Measurements from ENCODE around the gene DACH1.
"Not testable (repeated sequence)": the region's sequence is repeated elsewhere in the genome, so short reads cannot be mapped to it uniquely, and the experiment has no call there.

Gene DACH1

DNA sequence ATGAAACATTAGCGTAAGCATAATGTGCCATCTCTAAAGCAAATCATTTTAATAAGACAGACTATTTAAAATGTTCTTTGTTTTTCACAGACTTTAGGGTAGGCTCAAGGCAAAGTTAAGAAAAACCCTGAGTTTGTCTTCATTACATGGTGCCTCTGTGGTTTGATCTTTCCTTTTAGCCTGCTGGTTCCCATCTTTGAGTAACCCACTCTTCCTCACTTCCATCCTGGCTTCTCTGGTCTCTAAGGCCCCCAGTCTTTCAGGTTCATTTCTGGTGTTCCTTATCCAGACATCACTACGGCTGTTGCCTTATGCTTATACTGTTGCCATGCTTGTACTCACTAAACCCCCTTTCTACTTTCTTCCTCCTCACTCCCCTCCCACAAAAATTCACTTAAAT lies 38.4 kb downstream of the DACH1 start:
- no peak for DNase-seq (ENCODE audit: low read depth)

DNA sequence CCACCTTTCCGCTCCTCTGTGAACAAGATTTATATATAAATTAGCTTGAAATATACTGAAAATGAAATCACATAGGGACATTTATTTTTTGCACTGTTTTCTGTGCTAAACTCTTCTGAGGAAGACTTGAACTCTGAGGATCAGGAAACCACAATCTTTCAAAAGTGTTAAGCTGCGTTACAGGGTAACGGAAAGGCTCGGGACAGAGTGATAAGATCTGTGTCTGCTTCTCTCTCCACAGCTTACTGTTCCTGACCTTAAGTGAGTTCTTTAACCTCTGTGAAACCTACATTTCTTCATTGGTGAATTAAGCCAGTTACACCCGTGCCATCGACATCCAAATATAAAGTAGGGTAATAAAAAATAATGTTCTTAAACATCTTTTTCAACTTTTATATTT lies 38.9 kb downstream of the DACH1 start:
- DNase-seq (ENCODE audit: low read depth), result no peak

DNA sequence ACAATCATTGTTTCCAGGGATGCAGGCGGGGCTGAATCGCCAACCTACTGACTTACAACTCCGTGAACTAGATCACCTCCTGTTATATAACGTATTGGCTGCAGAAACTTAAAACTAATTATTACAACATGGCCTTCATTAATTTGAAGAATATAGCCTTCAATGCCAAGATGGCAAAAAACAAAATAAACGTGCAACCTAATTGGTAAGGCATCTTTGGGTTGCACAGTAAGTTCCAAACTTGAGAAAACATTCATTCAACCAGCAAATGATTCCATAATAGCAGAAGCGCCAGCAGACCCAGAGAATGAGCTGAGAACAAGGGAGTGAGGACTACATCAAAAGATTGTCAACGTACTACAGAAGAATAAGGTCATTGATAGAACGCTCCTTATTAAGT lies 39.8 kb downstream of the DACH1 start:
- DNase-seq (ENCODE audit: low read depth), result no peak

DNA sequence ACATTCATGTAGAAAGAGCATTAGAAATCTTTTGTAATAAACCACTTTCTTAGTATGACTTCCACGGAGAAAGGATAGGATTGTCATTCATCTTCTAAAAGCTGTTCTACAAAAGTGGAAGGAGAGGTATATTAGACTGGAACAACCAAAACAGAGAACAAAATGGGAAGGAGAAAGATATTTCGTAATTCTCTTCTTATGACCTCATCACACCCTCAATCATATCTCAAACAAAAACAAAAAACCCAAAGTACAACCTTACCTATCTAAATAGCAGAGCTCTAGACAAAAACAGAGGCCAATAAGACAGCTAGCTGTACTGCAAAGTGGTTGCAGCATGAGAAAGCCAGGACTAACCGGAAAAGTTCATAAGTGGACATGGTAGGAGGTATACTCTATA lies 46.3 kb downstream of the DACH1 start:
- DNase-seq (ENCODE audit: low read depth), result no peak

DNA sequence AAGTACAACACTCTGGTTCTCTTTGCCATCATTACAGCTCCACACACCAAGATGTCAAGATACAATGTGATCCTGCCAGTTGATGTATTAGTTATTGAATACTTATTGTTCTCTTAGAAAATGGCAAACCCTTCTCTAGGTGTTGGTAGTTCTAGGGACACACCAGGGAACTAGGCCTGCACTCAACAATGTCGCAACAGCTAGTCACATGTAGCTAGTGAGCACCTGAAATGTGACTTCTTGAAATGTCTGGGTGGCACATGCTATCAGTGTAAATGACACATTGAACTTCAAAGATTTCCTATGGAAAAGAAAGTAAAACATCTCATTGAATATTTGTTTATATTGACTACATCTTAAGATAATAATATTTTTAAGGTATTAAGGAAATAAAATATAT lies 49.7 kb downstream of the DACH1 start:
- no peak for DNase-seq (ENCODE audit: low read depth)

DNA sequence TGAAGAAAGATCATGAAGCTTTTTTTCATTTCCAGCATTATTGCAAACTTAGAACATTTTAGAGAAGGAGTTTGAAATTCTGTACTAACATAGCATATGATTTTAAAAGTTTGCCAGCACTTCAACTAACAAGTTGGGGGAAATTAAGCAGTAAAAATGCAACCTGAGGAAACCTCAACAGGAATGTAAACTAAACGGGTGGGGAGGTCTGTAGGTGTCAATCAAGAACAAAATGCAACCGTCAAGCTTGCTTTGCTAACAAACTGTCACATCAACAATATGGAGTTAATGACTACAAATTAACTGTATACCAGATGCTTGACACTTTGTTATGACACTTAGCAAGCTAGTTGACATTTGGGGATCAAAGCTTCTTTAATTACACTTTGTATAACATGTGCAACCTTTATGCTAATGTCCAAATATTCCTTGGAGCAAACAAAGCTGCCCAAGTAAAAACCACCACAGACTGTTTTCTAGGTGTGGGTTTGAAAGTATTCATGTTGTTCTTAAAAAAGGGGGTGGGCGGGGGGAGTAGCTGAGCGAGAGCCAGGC lies 52.1 kb downstream of the DACH1 start:
- no peak for DNase-seq (ENCODE audit: low read depth)

DNA sequence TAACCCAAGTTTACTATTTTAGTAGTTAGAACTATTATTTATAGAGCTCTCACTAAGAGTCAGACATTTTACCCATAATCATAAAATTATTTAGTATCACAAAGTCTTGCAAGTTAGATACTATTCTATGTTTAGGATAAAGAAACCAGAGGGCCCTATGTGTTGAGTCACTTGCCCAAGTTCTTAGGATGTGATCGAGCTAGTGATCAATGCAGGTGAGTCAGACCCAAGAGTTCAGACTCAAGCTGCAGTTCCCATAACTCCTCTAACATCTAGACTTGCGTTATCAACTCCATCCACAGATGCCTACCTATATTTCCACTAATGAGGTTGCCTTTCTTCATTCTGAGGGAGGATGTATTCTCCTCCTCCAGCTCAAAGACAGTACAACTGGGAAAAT lies 53.8 kb downstream of the DACH1 start:
- no peak for DNase-seq (ENCODE audit: low read depth)

DNA sequence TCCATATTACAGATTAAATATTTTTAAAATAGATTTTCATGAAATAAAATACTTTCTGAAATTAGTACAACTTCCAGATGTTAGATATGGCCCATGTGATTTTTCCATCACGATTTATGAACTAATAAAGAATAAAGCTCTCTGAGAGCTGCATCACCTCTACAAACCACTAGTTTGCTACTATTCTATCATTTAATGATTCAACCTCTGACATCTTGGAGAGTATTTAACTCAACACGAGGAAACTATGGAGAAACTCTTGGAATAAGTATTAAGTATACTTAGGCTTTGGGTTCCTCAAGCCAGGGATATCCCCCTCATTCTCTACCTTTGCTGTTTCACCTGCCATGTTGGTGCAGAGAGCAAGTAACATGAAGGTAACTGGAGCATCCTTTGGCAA lies 55.7 kb downstream of the DACH1 start:
- no peak for DNase-seq (ENCODE audit: low read depth)

DNA sequence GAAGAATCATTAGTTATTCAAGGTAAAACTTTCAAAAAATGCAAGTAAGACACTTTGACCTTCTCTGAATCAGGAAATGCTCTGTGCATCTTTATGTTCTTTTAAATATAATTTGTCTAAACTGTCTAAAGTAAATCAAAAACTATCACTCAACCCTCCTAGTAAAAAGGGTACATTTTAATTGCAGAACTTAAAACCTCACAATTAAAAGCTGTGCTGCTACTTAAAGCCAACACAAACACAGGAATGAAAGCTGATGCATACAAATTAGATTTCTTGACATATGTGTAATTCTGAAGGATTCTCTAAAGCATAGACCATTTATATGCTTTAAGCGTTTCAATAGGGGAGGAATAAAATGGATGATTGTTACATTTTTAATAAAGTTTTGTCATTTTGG lies 58.3 kb downstream of the DACH1 start:
- DNase-seq (ENCODE audit: low read depth), result no peak

DNA sequence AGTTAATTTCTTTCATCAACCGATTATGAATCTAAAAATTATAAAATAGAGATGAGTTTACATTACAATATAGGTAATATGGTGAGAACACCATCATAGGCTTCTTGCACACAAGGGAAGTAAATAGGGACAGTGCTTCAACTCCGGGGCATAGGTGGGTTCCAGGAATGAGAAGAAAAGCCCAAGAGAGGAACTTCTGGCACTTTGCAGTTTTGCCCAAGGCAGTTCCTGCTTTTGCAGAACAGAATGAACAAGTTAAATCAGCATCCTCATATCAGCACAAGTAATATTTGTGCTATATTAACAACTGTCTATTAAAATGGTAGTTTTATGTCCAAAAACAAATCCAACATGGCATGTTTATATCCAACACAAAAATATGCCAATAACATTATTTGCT lies 60.1 kb downstream of the DACH1 start:
- DNase-seq (ENCODE audit: low read depth), result no peak

DNA sequence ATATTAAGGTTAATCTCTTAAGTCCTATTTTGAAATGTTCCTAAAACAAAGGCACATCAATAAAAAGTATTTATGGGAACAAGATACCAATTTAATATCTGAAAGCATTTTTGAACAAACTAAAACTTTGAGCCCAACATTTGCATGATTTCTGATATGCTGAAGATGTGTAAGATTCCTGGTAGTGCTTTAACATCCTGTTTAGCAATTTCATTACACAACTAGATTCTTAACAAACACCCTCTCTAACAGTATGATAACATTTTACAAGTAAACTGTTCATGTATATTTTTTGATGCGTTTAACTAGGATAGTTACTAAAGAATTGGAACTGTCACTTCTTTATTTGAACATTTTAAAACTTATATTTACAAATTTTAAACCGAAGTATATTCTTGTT lies 63.9 kb downstream of the DACH1 start:
- DNase-seq (ENCODE audit: low read depth), result no peak

DNA sequence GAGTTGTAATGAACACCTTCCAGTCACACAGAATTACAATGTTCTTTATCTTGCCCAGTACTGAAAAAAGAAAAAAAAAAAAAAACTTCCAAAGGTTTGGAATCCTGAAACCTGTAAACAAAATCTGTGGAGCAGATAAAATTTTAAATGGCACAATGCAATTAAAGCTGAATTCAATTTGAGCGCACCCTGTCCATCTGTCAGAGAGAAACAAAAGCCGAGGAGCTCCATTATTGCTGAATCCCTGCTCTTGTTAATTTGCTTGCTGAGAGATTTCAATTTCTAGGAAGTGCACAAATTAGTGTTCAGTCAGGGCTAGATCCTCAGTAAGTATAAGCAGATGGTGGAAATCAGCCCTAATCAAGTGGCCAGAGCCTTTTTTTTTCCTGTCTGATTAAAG lies 65.2 kb downstream of the DACH1 start:
- DNase-seq (ENCODE audit: low read depth), result no peak

DNA sequence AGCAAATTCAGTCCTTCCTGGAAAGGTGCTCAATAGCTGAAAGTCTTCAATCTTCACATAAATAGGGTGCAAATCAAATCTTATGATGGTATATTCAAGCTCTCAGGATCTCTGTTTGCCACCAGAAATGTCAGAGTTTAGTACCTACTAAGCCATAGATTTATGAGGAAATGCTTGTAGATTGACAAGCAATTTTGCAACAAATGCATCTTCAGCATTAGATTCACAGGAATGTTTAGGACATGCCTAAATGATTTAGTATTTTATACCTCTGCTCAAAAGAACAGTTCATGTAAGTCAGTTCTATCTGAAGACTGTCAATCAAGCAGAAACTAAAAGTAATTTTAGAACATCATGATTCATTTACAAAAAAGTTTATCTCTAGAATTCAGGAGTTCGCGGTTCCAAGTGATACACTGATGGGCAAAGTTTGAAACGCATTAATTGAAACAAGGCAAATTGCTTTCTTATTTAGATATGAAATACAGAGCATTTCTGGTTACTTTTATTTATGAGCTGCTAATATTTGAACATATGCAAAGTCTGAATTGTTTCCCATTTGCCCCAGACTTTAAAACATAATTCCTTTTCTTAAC lies 65.7 kb downstream of the DACH1 start:
- no peak for DNase-seq (ENCODE audit: low read depth)

DNA sequence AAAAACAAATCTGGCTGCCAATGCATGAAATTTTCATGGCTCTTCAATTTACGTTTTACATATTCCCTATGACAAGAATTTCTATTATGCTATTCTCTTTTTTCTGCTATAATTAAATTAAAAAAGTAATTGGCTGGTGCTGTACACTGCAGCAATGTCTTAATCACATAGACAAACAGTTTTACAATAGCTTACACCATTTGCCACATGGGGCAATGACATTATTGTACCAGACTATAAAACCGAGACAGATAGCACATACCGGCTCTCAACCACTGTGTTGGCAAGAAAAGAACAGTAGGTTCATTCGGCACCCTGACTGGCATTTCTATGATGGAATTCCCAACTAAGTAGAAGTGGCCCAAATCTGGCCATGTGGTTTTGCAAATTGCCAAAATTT lies 67.7 kb downstream of the DACH1 start:
- no peak for DNase-seq (ENCODE audit: low read depth)

DNA sequence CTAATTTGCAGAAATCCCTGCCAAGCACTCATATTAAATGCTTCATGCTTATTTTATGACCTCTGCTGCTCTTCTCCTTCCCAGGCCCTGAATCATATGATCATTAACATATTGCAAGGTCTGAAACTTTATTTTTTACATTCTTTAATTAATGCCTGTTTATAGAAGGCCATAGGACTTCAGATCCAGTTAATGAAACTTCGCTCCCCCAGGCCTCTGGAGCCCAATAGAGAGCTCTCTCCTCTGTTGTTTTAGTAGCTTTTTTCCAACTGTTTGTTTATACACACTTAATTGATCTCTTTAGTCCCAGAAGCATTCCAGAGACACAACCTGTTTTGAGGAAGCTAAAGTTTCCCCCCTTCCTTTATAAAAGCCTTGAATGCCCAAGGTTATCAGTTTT lies 68.3 kb downstream of the DACH1 start:
- DNase-seq (ENCODE audit: low read depth), result no peak

DNA sequence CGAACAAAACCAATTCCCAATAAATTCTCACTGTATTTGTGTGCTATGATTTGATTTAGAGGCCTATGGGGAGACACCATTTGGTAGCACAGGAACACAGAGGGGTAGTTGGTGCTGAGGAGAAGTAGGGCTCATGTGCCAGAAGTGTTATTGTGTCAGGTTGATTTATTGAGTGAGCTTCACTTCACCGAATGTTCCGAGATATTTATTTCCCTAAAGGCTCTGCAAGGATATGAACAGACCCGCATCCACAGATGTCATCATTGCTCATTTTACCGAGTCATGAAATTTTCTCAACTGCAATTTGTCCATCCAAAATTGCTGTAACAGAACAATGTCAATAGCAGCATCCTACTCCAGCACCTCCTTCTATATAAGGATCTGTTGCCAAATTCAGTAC lies 69.5 kb downstream of the DACH1 start:
- DNase-seq (ENCODE audit: low read depth), result no peak

DNA sequence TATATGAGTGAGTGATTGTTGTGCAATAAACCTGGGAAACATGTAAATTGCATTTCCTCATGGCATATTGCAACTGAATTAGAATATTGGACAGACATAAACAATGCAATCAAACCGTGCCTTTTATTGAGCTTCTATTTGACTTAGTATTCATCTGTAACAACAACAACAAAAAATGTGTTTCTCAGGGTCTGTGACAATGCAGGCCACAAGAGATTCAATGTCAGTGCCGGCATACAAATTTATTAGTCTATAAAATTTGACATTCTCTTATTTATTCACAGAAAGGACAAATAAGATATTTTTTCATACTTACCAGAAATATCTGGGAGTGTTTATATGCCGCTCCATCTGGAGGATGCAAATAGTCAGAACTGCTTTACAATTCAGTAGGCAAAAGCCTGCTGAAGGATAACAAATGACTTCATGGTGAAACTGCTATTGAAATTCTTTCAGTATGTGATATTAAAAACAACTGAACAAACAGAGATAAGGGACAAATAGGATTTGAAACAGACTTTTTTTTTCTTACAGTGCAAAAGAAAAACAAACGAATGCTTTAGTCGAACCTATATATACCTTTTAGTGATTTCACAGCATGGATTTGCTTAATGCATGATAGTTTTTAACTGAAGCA lies 77.2 kb downstream of the DACH1 start:
- DNase-seq (ENCODE audit: low read depth), result no peak

DNA sequence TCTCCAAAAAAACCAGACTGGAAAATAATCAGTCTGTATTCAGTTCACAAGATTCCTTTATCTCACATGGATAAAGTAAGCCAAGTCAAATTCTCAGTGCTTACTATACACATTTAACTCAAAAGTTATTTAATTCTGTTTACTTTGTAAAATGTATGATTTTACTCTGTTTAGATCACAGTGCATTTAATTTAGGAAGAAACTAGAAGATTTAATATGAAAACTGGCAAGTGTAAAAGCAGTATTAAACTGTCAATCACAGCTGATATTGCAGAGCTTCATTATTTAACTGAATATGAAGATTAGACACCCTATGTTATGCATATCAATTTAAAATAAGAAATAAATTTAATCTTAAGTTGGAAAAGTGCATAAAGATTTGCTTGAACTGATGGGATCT lies 78.0 kb downstream of the DACH1 start:
- no peak for DNase-seq (ENCODE audit: low read depth)

DNA sequence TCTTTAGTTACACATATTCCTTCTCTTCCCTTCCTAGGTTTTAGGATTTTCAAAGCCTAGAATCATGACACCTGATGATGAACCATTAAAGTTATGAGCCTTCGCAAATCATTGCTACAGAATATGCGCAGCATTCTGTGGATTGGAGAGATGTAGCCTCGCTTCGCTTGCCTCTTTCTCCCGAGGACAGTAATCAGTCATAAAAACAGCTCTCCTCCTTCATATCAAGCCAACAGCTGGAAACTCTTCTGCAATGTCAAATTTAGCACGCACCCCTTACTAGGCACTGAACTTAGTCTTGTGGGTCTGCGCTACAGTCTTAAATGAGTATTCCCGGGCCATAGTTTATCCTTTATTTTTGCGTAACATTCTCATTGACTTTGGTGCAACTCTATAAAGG lies 79.6 kb downstream of the DACH1 start:
- DNase-seq (ENCODE audit: low read depth), result no peak

DNA sequence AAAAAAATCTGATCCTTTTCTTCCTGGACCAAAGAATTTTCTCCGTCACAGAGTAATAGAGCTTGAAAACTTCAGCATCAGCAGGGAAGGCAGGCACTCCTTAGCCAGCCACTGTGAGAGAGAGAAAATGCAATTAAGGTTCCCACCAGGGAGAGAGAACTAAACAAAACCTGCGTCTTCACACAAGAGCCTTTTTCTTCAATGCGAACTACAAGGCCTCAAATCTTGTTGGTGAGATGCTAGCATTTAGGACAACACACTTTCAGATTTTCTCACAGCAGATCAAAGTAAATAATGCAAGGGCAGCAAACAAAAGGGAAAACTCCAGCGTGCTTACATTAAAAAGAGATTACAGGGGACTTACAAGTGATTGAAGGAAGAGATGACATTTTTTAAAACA lies 80.1 kb downstream of the DACH1 start:
- no peak for DNase-seq (ENCODE audit: low read depth)

DNA sequence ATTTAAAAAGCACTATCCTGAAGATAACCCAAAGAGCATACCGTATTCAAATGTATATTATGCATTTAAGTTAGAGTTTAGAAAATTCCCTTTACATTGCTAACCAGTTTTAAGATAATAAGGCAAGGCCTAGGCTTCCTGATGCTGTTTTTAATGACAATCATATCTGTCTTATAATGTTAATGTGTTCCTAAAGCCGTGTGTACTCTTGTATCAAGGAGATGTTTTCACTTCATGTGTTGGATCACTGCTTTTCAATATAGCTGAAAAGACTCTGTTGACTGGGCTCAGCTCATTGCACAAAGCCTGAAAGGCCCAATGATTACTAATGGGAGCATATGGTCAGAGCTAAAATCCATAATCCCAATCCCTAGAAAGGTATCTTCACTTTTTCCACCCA lies 81.6 kb downstream of the DACH1 start:
- no peak for DNase-seq (ENCODE audit: low read depth)

DNA sequence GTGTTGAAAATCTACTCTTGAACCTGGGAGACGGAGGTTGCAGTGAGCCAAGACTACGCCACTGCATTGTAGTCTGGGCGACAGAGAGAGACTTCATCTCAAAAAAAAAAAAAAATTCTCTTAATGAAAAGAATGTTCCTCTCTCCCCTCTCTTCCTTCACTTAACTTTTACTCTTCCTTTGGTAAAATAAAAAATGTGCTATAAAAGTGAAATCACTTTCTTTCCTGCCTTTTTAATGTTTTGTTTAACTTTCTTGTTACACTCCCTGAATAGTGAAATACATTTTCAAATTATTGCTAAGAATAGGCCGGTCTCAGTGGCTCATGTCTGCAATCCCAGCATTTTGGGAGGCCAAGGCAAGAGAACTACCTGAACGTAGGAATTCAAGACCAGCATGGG lies 86.5 kb downstream of the DACH1 start:
- no peak for DNase-seq (ENCODE audit: low read depth)

DNA sequence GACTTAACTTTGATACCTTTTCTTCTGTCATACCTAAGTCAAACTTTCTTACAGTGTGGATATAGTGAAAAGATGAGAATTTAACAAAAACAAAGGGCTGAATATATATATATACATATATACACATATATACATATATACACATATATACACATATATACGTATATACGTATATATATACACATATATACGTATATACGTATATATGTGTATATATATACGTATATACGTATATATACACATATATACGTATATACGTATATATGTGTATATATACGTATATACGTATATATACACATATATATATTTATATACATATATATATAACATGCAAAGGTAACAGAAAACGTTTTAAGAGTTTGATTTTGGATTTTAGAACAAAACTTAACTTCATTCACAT lies 88.0 kb downstream of the DACH1 start:
- DNase-seq (ENCODE audit: low read depth), result not testable (repeated sequence)

DNA sequence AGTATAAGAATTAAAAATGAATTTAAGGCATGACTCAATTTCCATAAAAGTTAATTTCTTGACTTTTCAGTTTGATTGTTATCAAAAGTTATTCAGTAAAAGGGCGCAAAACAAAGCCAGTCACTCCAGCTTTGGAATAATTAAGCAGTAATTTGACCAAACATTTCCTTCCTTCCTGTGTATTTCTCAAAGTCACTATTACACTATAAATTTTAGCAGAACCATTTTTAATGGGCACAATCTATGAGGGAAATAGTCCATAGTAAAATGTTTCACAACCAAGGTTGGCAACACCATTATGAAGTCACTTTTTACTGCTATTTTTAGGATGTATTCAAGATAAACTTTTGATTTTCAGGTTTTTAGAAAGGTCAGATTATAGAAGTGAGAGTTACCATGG lies 91.0 kb downstream of the DACH1 start:
- DNase-seq (ENCODE audit: low read depth), result no peak

Measured in GM04504 (cell line).